WERI-Rb-1 (cell line): ENCODE data around the gene PWP2.
A peak's percentile ranks its signal among the peaks of the same experiment; 100 is the strongest.

Source experiments
- DNase-seq: peaks from one replicate; pipeline ENCODE4 v3.0.0-alpha.2; 2020
- H3K27ac ChIP-seq: fragments of 250-450 bp; sonication (Bioruptor Pico); 2 replicates; pipeline ENCODE4 v1.5.1; 2020; ENCODE audit warnings: mild to moderate bottlenecking, moderate library complexity
- H3K27me3 ChIP-seq: fragments of 250-450 bp; sonication (Bioruptor Pico); 2 replicates; pipeline ENCODE4 v1.5.1; 2021; ENCODE audit warnings: mild to moderate bottlenecking, low read depth, moderate library complexity; ENCODE audit not compliant: insufficient read depth, severe bottlenecking
- H3K36me3 ChIP-seq: fragments of 250-450 bp; sonication (Bioruptor Pico); 2 replicates; pipeline ENCODE4 v1.5.1; 2020; ENCODE audit warnings: mild to moderate bottlenecking, moderate library complexity
- H3K4me3 ChIP-seq: 2 replicates; pipeline ENCODE4 v1.5.1; 2011; ENCODE audit warnings: low read depth, mild to moderate bottlenecking, control low read depth, low read length
- H3K9me3 ChIP-seq: fragments of 250-450 bp; sonication (Bioruptor Pico); 2 replicates; pipeline ENCODE4 v1.5.1; 2021; ENCODE audit warnings: mild to moderate bottlenecking, moderate library complexity; ENCODE audit not compliant: severe bottlenecking
- CTCF ChIP-seq: IDR thresholded peaks from 2 replicates; pipeline ENCODE4 v1.5.1; 2011; ENCODE audit warnings: low read depth, mild to moderate bottlenecking, control low read depth, inconsistent platforms, low read length

PWP2 gene

DNA sequence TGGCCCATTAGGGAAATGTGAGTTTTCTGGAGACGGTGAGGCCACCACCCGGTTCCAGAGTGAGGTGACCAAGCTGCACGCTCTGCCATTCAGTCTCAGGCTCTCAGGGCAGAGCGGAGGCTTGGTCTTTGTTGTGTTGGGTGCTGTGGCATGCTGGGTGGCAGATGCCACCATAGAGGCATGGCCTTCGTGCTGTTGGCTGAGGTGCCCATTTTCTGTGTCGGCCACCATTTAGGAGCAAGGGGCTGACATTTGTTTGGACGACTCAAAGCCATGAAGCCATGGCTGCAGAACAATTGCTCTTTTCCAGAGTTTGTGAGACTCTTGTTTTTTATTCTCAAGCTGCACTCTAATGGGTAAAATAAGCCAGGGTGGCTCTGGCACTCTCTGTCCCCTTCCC is 36.8 kb upstream of the PWP2 start:
- DNase-seq = no peak
- no peaks in the 10 kb centered on the region for H3K27me3 ChIP-seq
- H3K9me3 ChIP-seq = no peaks in the 10 kb centered on the region
- no peak overlapping the region for H3K4me3 ChIP-seq
- no peak overlapping the region for H3K27ac ChIP-seq
- TF ChIP-seq CTCF = no peak
- peaks cover 50% of the 10 kb centered on the region for H3K36me3 ChIP-seq

DNA sequence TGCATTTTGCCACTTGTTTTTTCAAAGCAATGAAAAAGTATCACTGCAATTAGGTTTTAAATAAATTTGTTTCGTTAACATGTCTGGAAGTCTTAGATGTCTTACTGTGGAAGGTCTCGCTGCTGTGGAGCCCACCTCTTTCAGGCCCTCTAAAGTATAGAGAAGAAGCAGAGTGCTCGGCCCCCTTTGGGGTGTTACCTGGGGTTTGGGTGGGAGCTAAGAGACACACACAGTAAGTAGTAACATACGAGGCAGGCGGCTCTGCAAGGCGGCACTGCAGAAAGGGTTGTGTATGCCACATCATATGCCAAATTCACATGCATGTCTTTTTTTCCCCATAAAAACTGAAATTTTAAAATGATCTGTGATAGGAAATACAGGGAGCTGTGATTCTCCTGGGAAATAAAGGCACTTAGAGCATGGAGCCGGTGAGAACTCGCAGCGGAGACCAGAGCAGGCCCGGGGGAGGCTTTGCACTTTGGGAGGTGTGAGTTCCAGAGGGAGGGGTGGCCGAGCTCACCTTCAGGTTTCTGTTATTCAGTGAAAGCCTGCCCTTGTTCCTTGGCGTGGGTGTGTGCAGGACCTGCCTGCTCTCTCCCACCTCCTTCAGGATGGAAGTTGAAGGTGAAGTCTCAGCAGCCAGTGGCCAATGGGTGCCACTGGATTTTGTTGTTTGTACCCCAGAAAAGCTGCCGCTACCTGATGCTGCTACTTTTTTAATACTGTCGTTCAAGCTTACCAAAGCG is 35.7 kb upstream of the PWP2 start:
- no peak overlapping the region for H3K27ac ChIP-seq
- peaks cover 59% of the 10 kb centered on the region for H3K36me3 ChIP-seq
- no peaks in the 10 kb centered on the region for H3K27me3 ChIP-seq
- TF ChIP-seq CTCF = peak; percentile 63
- no peak overlapping the region for H3K4me3 ChIP-seq
- DNase-seq = peak; percentile 27
- no peaks in the 10 kb centered on the region for H3K9me3 ChIP-seq

- Histone ChIP-seq H3K36me3 (peaks cover 65% of the 10 kb centered on the region), H3K27ac (no peak overlapping the region), H3K27me3 (no peaks in the 10 kb centered on the region), H3K9me3 (no peaks in the 10 kb centered on the region), H3K4me3 (no peak overlapping the region)
- no peak for DNase-seq
- no peak for TF ChIP-seq CTCF
These were observed 35.1 kb upstream of the PWP2 start for GRCh38 chr21:44072111-44072510.

DNA sequence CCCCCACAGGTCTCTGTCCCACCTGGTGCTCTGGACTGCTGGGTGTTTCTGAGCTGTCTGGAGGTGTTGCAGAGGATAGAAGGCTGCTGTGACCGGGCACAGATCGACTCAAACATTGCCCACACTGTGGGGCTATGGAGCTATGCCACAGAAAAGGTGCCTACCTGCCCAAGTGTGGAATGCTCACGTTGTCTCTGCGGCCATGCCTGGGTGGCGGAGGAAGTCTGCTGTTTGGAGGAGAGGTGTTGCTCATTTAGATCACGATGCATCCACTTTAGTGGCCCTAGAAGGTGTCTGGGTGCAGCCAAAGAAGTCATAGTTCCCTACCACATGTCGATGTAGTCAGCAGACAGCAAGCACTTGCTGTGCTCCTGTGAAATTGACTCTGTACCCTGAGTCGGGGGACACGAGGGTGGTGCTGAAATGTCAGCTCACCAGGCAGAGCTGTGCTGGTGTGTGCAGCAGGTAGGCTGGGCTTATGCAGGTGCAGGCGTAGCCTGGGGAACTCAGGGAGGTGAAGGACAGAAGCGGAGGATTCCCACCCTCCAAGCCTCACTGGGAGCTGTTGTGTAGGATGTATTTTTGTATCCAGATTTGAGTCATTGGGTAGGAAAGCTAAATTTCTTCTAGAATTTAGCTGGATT is 32.8 kb upstream of the PWP2 start:
- Histone ChIP-seq H3K27ac (no peak overlapping the region), H3K36me3 (peaks cover 72% of the 10 kb centered on the region), H3K9me3 (no peaks in the 10 kb centered on the region), H3K4me3 (no peak overlapping the region), H3K27me3 (no peaks in the 10 kb centered on the region)
- TF ChIP-seq CTCF = no peak
- no peak for DNase-seq

- no peaks in the 10 kb centered on the region for H3K27me3 ChIP-seq
- H3K9me3 ChIP-seq = no peaks in the 10 kb centered on the region
- no peak for DNase-seq
- peaks cover 74% of the 10 kb centered on the region for H3K36me3 ChIP-seq
- TF ChIP-seq CTCF = no peak
- H3K27ac ChIP-seq = no peak overlapping the region
- no peak overlapping the region for H3K4me3 ChIP-seq
These were observed 30.9 kb upstream of the PWP2 start for GRCh38 chr21:44076316-44076715.
